Renal pelvis (tissue), 4 donors: ENCODE results near the gene SPDYE2B. TPM values are rescaled to one million over a fixed set of nuclear protein-coding genes. Genes with fewer than 3 reads are reported as not detected.
"Not testable (repeated sequence)": the region's sequence is repeated elsewhere in the genome, so short reads cannot be mapped to it uniquely, and the experiment has no call there.

Experiments
- DNase-seq: peaks from one replicate; pipeline ENCODE4 v3.0.0-alpha.2; 2013
- polyA plus RNA-seq, 3 donors: library from polyadenylated mRNA; unstranded; fragments of 120-200 nt; gene quantifications; one replicate each; pipeline ENCODE4 v1.2.1, GENCODE V29; 2013; ENCODE audit not compliant: insufficient read length in 3 of 3

Gene SPDYE2B
- polyA plus RNA-seq, 3 donors = 0.60 to 5.0 (median 3.3) TPM

DNA sequence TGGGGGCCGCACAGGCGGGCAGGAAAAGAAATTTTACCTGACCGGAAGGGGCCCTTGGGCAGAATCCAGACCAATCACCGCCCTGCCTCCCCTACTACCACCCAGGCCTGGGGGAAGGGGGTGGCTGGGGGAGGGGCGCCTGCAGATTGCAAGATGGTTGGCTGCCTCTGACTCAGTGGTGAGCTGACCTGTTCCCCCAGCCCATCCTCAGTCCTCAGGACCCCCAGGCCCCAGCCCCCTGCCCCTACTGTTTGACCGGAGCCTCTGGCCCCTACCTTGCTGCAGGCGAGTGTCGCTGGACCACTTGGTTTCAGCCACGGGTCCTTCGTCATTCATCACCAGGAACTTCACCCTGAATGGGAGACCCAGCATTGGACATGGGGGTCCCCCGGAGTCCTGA lies 11.3 kb upstream of the SPDYE2B start:
- not testable (repeated sequence) for DNase-seq

DNA sequence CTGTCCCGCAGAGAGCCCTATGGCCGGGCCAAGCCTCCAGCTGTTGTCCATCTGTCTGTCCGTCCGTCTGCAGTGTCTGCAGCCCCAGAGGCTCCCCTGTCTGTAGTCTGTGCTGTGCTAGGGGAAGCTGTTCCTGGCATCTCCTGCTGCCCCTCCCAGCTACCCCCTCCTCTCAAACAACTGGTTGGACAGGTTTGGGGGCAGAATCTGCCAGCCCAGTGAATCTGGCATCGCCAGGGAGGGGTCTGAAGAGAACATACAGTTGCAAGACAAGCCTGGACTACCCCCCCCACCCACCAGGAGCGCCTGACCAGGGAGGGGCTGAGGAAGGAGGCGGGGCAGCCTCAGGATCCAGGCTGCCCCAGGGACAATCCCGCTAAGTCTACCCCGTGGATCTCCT lies 7.4 kb upstream of the SPDYE2B start, which contains the start of gene UPK3BL1:
TSS of gene UPK3BL1 (minus strand) at position 101 of the 400 bp plus-strand sequence. CDS start at position 51, 50 bp downstream.
- not testable (repeated sequence) for DNase-seq

DNA sequence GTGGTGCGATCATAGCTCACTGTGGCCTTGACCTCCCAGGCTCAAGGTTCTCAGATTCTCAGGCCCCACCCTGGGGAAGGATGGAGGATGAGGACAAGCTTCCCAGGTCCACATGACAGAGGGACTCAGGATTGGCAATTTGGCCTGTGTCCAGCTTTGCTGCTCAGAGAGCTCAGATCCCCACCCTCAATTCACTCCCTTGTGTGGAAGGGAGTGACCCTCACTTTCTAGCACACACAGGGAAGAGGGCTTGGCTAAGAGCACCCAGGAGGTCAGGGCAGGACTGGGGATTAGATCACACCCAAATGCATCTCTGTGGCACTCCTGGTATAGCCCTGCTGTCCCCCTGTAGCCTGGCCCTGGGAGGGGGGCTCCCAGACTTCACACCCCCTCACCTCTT lies 6.7 kb upstream of the SPDYE2B start:
- not testable (repeated sequence) for DNase-seq

DNA sequence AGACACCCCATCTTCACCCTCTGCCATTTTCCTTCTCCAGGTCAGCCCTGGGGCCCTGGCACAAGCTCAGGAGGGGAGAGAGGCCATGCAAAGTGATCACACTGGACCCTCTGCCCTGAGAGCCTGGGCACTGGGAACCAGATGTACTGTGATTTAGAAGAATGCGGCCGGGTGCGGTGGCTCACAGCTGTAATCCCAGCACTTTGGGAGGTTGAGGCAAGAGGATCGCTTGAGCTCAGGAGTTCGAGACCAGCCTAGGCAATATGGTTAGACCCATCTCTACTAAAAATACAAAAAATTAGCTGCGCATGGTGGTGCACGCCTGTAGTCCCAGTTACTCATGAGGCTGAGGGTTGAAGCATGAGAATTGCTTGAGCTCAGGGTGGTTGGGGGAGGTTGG lies 2.3 kb upstream of the SPDYE2B start:
- not testable (repeated sequence) for DNase-seq

DNA sequence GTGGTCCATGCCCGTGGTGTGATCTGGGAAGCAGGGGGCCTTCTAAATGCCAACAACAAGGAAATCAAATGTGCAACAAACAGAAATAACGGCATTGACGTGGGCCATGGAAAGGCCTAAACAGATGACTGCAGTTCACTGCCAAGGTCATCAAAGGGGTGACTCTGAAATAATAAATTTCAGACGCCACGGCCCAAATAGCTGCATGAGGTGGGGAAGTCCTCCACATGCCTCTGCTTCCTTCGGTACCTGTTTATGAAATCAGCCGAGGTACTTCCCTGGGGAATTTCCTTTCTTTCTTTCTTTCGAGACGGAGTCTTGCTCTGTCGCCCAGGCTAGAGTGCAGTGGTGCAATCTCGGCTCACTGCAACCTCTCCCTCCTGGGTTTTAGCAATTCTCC lies 14.6 kb downstream of the SPDYE2B start:
- not testable (repeated sequence) for DNase-seq

DNA sequence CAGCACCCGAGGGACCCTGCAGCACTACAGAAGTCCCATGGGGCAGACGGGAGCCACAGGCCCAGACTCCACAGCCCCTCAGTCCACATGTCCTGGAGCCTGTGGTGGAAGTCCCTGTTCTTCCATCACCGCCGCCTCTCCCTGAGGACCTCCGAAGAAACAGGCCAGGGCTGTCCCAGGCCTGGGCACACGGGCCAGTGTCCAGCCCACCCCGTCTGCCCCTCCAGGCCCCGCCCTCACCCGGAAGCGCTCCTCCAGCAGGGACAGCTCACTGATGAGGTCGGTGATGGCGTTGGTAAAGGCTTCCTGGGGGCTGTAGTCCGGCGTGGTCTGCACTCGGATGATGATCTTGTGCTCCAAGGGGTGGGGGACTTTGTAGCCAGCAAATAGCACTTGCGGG lies 16.7 kb downstream of the SPDYE2B start:
- not testable (repeated sequence) for DNase-seq

DNA sequence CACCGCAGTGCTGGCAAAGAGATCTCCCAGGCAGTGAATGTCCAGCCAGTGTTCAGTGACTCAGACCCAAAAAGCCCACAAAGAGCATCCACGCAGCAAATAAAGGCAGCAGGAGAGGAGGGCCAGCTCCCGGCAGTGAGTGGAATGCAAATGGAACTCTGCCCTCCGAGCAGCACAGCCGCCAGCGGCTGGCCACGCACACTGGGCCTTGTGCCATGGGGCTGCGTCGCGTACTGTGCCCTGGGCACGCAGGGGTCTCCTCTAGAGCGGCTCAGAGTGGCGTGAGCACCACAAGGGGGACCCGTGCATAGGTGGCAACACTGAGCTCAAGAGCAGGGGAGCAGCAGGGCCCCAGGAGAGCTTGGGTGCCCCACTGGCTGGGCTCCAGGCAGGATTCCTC lies 17.4 kb downstream of the SPDYE2B start:
- DNase-seq = not testable (repeated sequence)

DNA sequence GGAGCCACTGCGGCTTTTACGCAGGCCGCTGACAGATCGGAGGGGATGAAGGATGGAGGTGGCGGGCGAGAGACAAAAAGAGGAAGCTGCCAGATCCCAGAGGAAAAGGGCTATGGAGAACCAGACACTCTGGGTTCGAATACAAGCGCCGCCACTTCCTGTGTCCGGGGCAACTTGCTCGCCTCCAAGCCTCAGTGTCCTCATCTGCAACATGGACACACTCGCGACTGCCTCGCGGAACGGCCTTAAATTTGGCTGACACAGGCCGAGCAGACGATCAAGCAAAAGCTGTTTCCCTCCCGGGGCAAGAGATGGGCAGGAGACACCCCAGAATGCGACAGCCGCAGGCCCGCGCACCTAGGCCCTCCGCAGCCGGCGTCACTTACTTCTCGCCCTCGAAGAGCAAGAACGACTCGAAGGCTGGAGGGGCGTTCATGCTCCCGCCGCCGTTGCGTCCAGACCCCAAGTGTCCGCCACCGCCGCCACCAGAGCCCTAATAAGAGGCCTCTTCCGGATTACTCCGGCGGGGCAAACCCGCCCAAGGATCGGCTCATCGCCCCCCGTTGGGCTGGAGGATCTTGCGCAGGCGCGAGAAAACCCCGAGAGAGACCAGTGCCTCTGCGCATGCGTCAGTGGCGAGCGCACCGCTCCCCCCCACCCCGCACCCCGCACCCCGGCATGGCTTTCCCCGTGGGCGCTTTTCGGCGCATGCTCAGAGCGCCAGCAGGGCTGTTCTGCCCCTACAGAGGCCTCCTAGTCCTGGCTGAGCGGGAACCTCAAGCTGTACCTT lies 21.2 kb downstream of the SPDYE2B start, which contains the start of gene POLR2J2:
TSS of gene POLR2J2 (minus strand) at position 498 of the 790 bp plus-strand sequence. CDS start at position 436, 62 bp downstream.
- DNase-seq = peak; percentile 53

DNA sequence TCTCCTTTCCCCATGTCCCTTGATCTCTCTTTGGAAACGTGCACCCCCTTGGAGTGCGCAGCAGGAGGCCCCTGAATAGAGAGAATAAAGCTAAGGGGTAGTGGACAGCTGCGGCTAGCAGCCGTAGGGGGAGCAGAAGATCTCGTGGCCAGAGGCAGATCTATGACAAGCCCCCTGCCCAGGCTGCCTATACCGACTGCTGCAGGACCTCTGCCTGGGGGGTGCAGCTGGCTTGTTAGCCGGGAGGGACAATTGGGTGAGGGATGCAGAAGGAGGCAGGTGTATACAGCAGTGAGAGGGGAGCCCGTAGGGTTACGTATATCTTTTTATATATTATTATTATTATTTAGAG lies 21.8 kb downstream of the SPDYE2B start:
- not testable (repeated sequence) for DNase-seq

DNA sequence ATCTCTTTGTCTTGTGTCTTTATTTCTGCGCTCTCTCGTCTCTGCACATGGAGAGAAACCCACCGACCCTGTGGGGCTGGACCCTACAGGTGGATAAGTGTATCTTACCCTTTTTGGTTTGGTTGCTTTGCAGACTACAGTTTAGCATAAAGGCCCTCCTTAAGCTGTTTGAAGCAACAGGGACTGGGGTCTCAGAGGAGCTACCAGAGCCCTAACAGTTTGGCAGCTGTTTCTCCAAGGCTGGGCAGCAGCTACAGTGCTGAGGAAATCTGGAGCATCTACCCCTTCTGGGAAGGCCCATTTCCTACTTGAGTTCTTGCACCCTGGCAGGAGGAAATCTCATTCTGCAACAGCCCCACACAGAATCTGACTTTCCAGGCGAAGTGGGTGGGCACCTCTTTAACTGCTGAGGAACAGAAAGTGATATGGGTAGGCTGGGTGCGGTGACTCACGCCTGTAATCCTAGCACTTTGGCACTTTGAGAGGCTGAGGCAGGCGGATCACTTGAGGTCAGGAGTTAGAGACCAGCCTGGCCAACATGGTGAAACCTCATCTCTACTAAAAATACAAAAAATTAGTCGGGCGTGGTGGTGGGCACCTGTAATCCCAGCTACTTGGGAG lies 23.4 kb downstream of the SPDYE2B start:
- DNase-seq = not testable (repeated sequence)

DNA sequence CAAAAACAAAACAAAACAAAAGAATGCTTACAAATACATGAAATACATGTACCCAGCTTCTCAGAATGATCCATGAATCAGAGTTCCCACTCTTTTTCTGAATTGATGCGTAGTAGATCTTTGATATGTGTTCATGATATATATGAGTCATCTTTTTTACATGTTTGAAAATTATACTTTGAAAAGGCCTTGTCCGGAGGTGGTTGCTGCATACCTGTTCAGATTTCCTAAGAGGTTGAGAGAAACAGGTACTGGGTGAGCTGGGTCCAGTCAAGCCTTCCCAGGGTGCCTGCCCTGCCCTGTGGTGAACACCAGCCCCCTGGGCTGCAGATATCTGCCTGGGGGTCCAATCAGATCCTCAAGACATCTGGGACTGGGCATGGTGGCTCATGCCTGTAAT lies 25.4 kb downstream of the SPDYE2B start:
- not testable (repeated sequence) for DNase-seq

DNA sequence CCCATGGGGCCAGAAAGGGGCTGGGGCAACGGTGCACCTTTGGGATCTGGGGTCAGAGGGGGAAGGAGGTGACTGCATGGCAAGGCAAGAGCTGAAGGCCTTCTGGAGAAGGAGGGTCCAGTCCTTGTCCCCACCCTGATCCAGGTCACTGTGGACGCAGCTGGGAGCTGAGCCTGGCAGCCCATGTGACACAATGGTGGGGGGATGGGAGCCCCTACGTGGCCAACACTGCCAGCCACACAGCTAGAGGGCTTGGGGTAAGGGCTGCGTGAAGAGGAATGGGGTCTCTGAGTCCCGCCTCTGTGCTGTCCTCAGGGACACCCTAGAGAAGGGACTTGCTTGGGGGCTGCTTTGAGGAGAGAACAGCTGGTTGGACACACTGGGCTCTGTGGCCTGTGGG lies 30.7 kb downstream of the SPDYE2B start:
- not testable (repeated sequence) for DNase-seq

DNA sequence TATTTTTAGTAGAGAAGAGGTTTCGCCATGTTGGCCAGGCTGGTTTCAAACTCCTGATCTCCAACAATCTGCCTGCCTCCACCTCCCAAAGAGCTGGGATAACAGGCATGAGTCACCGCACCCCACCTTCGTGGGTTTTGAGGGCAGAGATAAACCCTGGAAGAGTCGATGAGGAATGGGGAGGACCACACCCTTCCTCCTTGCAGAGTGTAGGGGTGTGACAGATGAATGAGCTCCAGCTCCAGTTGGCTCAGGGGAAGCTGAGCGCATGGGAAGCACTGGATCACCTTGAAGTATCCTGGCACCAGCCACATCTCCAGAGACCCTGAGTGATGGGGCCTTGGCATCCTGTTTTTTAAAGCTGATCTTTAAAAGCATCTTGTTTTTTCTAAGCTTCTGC lies 32.4 kb downstream of the SPDYE2B start:
- DNase-seq = not testable (repeated sequence)

DNA sequence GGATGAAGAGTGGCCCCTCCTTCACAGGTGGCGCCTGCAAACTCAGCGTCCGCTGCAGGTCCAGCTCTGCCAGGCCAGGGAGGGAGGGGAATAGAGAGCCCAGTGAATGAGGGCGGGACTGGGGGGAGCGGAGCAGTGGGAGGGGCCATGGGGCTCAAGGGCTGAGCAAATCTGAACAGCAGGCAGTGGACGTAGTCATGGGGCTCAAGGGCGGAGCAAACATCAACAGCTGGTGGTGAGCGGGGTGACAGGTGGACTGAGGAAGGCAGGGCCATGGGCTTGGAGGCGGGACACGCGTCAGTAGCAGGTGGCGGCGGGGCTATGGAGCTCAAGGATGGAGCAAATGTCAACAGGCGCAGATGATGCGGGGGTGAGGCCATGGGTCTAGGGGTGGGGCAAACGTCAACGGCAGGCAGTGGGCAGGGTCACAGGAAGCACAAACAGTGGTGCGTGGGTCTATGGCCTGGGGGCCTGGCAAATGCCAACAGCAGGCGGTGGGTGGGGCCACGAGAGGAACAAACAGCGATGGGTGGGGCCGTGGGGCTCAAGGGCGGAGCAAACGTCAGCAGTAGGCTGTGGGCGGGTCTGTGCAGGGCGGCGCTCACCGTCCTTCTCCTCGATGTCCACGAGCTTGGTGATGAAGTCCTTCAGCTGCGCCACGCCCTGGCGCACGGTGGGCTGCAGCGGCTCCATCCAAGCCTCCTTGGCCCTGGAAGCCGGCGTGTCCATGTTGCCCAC lies 38.3 kb downstream of the SPDYE2B start:
- not testable (repeated sequence) for DNase-seq

DNA sequence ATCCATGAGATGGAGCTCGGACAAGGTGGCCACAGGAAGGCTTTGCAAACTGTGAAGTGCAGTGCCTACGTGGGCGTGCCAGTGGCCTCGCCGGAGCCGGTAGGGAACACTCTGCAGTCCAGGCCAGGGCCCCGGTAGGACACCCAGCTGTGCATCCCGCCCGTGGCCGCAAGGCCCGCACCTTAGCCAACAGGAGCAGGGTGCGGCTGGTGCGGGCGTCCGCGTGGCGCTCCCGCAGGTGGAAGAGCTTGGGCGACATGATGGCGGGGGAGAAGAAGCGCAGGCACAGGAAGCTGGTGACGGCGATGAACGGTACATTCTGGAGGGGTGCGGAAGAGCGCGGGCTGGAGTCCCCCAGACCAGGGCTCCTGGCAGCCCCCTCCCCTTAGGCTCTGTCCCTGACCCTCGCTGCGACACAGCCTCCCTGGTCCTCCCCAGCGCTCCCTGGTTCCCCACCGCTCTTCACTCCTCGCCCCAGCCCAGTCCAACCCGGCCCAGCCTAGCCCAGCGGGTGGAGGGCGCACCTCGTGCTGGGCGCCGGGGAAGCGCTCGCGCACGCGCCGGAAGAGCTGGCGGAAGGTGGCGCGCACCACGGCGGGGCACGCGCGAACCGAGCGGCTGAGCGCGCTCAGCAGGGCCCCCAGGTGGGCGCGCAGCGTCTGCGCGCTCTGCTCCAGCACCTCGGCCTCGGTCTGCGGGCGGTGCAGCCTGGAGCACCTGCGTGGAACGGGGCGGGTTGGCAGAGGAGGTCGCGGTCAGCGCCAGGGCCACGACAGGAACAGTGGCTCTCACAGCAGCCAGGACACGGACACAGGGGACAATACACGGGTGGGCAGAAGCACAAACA lies 39.5 kb downstream of the SPDYE2B start:
- DNase-seq = not testable (repeated sequence)

DNA sequence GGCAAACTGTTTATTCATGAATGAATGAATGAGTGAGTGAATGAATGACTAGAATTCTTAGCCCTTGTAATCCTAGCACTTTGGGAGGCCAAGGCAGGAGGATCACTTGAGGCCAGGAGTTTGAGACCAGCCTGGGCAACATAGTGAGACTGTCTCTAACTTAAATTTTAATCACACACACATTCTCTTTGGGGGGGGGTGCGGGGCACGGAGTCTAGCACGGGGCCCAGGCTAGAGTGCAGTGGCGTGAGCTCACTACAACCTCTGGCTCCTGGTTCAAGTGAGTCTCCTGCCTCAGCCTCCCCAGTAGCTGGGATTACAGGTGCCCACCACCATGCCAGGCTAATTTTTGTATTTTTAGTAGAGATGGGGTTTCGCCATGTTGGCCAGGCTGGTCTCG lies 40.5 kb downstream of the SPDYE2B start:
- DNase-seq = not testable (repeated sequence)

DNA sequence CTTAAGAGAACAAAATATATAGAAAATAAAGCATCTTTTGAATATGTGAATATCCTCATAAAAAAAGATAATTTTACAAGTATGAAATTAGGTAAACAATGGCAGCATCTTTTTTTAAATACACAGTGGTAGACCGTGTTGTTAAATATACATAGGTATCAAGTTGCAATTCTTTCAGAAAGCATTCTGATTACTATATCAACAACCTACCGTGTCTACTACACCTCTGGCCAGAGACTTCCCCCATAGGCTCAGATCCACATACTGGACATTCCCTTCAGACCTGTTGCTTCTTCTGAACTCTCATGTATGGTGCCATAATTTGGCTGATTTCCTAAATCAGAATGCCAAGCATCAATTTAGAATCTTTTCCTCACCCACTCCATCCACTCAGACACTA lies 43.9 kb downstream of the SPDYE2B start:
- not testable (repeated sequence) for DNase-seq

DNA sequence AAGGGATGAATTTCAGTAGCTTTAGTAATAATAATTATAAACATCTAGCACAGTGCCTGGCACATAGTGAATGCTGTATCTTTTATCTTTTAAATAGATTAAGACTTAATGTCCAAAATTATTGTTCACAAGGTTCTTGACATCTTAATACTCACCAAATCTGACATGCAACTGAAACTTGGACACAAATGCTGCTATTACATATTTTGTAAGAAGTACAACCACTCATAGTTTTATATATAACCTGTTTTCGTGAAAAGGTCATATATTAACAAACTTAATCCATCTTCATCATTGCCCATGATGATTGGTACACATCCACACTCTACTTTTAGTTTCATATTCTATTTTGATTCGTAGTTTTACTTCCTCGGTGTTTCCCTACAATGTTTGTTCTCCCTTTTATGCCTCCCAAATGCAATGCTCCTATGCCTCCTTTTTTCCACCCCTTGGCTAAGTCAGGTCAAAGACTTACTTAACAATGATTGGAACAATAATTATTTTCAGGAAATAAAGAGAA lies 45.0 kb downstream of the SPDYE2B start:
- not testable (repeated sequence) for DNase-seq

DNA sequence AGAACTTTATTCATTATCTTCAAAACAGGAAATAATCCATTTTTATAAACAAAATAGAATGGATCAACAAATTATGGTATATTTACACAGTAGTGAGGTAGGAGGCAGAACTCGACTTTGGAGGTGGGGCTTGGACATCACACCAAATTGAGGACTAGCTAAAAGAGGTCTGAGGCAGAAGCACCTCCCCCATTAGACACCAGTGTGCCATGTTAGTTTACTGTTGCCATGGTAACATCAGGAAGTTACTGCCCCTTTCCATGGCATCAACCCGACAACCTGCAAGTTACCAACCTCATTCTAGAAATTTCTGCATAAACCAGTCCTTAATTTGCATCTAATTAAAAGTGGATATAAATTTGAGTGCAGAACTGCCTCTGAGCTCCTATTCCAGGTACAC lies 45.9 kb downstream of the SPDYE2B start:
- not testable (repeated sequence) for DNase-seq

DNA sequence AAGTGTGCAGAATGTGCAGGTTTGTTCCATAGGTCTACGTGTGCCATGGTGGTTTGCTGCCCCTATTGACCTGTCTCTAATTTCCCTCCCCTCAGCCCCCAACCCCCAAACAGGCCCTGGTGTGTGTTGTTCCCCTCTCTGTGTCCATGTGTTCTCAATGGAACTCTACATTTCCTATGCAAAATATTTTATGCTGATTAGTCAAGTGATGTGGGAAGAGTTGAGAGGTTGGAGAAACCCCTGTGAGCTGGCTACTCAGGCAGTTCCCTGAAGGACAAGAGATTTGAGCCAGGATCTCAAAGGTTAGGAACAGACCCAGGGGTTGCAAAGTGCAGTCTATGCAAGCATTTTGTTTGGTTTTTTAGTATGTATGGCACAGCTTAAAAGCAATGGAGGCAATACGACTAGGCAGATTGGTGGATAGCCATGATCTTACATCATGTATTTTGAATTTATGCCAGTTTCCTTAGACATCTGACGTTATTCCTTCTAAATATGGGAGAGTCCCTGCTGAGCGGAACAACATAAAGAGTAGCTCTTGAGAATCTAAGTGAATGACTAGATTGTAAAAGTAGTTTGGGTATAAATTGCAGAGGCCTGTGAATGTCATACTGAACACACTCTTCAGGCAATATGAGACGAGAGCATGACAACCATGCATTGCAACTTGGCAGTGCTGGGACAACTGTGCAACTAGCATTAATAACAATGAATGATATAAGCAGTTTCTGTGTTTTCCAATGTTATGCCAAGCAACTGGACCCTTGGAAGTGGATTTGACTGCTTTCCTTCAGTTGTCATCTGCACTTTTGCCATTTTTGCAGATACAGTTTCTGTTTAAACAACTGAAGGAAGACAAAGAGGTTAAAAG lies 47.8 kb downstream of the SPDYE2B start:
- DNase-seq = not testable (repeated sequence)
